ENCODE measurements around the gene LRRK2.
"Not testable (repeated sequence)": the region's sequence is repeated elsewhere in the genome, so short reads cannot be mapped to it uniquely, and the experiment has no call there.

LRRK2 gene

GRCh38 chr12:40248034-40248433 lies 23.2 kb downstream of the LRRK2 start:
- no peak for DNase-seq (ENCODE audit: low read depth, low spot score)

GRCh38 chr12:40248585-40249297 lies 23.9 kb downstream of the LRRK2 start:
- no peak for DNase-seq (ENCODE audit: low read depth, low spot score)

GRCh38 chr12:40250652-40251051 lies 25.9 kb downstream of the LRRK2 start:
- not testable (repeated sequence) for DNase-seq (ENCODE audit: low read depth, low spot score)

- no peak for DNase-seq (ENCODE audit: low read depth, low spot score)
These were observed 29.1 kb downstream of the LRRK2 start for GRCh38 chr12:40253936-40254335.

GRCh38 chr12:40254455-40255085 lies 29.8 kb downstream of the LRRK2 start:
- DNase-seq (ENCODE audit: low read depth, low spot score): no peak

GRCh38 chr12:40258371-40258770 lies 33.6 kb downstream of the LRRK2 start:
- no peak for DNase-seq (ENCODE audit: low read depth, low spot score)

GRCh38 chr12:40261937-40262336 lies 37.1 kb downstream of the LRRK2 start:
- DNase-seq (ENCODE audit: low read depth, low spot score): no peak

GRCh38 chr12:40262657-40263056 lies 37.9 kb downstream of the LRRK2 start:
- no peak for DNase-seq (ENCODE audit: low read depth, low spot score)

GRCh38 chr12:40263616-40264409 lies 39.0 kb downstream of the LRRK2 start:
- no peak for DNase-seq (ENCODE audit: low read depth, low spot score)

- DNase-seq (ENCODE audit: low read depth, low spot score): no peak
These were observed 47.3 kb downstream of the LRRK2 start for GRCh38 chr12:40271981-40272664.

GRCh38 chr12:40281791-40282364 lies 57.1 kb downstream of the LRRK2 start:
- no peak for DNase-seq (ENCODE audit: low read depth, low spot score)

GRCh38 chr12:40286583-40286982 lies 61.8 kb downstream of the LRRK2 start:
- no peak for DNase-seq (ENCODE audit: low read depth, low spot score)

- no peak for DNase-seq (ENCODE audit: low read depth, low spot score)
These were observed 62.7 kb downstream of the LRRK2 start for GRCh38 chr12:40287369-40287975.

- DNase-seq (ENCODE audit: low read depth, low spot score): no peak
These were observed 68.1 kb downstream of the LRRK2 start for GRCh38 chr12:40292788-40293429.

GRCh38 chr12:40298341-40298740 lies 73.5 kb downstream of the LRRK2 start:
- DNase-seq (ENCODE audit: low read depth, low spot score): no peak

GRCh38 chr12:40300490-40300889 lies 75.7 kb downstream of the LRRK2 start:
- no peak for DNase-seq (ENCODE audit: low read depth, low spot score)

- no peak for DNase-seq (ENCODE audit: low read depth, low spot score)
These were observed 84.2 kb downstream of the LRRK2 start for GRCh38 chr12:40309001-40309400.

- no peak for DNase-seq (ENCODE audit: low read depth, low spot score)
These were observed 85.4 kb downstream of the LRRK2 start for GRCh38 chr12:40310211-40310610.

GRCh38 chr12:40312196-40312595 lies 87.4 kb downstream of the LRRK2 start:
- no peak for DNase-seq (ENCODE audit: low read depth, low spot score)

GRCh38 chr12:40312982-40313576 lies 88.3 kb downstream of the LRRK2 start:
- DNase-seq (ENCODE audit: low read depth, low spot score): no peak
